D721Med (cell line): ENCODE measurements around the gene SPATA16.
"Not testable (repeated sequence)": the region's sequence is repeated elsewhere in the genome, so short reads cannot be mapped to it uniquely, and the experiment has no call there.

Experiments
- DNase-seq: peaks from one replicate; pipeline ENCODE4 v3.0.0; 2011; ENCODE audit warnings: low spot score; ENCODE audit not compliant: insufficient read length
- FAIRE-seq: peaks from 2 replicates; lab custom pipeline; 2011; peaks lifted over from hg19 to GRCh38; lab: Jason Lieb, UNC
- TF ChIP-seq, protein P1 (sequence below): IDR thresholded peaks from 2 replicates; pipeline ENCODE4 v1.5.1; 2012; ENCODE audit warnings: mild to moderate bottlenecking, control low read depth; ENCODE audit not compliant: insufficient read depth; ENCODE audit errors: missing control alignments

SPATA16 gene

DNA sequence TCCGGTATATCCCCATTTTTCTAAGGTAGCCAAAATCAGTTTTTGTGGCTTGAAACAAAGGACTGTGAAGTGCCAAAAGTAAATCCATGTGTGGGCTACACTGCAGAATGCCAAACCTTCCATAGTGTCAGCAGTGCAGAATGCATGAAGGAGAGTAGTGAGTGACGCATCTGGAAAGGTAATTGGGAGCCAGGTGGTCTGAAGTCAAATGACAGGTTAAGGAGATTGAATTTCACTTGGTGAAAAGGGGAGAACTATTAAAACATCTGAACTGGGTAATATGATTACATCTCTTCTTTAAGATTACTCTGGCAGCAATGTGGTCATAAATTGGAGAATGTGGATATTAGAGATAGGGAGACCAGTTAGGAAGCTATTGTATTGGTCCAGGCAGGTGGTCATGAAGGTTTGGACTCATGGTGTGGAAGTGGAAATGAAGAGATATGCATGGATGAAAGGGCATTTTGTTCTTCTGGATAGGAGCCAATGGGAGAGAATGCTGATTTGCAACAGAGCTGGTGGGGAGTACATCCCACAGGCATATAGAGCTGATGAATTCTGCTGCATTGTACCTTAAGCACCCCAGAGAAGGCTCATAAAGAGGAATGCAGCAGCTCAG is 272.3 kb downstream of the SPATA16 start:
- DNase-seq, result no peak
- no peak for FAIRE-seq
- TF ChIP-seq, protein P1, sequence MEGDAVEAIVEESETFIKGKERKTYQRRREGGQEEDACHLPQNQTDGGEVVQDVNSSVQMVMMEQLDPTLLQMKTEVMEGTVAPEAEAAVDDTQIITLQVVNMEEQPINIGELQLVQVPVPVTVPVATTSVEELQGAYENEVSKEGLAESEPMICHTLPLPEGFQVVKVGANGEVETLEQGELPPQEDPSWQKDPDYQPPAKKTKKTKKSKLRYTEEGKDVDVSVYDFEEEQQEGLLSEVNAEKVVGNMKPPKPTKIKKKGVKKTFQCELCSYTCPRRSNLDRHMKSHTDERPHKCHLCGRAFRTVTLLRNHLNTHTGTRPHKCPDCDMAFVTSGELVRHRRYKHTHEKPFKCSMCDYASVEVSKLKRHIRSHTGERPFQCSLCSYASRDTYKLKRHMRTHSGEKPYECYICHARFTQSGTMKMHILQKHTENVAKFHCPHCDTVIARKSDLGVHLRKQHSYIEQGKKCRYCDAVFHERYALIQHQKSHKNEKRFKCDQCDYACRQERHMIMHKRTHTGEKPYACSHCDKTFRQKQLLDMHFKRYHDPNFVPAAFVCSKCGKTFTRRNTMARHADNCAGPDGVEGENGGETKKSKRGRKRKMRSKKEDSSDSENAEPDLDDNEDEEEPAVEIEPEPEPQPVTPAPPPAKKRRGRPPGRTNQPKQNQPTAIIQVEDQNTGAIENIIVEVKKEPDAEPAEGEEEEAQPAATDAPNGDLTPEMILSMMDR, result no peak

DNA sequence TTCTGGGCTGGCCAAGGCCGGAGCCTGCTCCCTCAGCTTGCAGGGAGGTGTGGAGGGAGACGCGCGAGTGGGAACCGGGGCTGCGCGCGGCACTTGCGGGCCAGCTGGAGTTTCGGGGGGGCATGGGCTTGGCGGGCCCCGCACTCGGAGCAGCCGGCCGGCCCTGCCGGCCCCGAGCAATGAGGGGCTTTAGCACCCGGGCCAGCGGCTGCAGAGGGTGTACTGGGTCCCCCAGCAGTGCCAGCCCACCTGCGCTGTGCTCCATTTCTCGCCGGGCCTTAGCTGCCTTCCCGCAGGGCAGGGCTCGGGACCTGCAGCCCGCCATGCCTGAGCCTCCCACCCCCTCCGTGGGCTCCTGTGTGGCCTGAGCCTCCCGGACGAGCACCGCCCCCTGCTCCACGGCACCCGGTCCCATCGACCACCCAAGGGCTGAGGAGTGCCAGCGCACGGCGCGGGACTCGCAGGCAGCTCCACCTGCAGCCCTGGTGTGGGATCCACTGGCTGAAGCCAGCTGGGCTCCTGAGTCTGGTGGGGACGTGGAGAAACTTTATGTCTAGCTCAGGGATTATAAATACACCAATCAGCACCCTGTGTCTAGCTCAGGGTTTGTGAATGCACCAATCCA is 274.2 kb downstream of the SPATA16 start:
- FAIRE-seq, DNase-seq: not testable (repeated sequence)

DNA sequence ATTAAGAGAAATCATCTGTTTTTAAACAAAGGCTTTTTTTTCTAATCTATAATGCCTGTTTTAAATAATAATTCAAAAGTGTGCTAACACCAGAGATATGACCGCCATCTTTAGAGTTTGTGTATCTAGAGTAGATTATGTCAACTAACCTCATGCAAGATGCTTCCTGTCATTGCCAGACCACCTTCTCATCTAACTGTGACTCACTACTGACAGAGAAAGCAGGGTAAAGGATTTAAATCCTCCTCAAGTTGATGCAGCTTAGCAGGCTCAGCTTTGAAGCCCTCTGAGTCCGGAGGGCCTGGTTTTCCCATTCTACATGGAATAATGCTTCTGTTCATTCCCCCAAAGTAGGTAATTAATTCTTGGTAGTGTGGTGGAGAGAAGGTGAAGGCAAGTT is 282.0 kb downstream of the SPATA16 start:
- TF ChIP-seq, protein P1, result no peak
- FAIRE-seq, result no peak

DNA sequence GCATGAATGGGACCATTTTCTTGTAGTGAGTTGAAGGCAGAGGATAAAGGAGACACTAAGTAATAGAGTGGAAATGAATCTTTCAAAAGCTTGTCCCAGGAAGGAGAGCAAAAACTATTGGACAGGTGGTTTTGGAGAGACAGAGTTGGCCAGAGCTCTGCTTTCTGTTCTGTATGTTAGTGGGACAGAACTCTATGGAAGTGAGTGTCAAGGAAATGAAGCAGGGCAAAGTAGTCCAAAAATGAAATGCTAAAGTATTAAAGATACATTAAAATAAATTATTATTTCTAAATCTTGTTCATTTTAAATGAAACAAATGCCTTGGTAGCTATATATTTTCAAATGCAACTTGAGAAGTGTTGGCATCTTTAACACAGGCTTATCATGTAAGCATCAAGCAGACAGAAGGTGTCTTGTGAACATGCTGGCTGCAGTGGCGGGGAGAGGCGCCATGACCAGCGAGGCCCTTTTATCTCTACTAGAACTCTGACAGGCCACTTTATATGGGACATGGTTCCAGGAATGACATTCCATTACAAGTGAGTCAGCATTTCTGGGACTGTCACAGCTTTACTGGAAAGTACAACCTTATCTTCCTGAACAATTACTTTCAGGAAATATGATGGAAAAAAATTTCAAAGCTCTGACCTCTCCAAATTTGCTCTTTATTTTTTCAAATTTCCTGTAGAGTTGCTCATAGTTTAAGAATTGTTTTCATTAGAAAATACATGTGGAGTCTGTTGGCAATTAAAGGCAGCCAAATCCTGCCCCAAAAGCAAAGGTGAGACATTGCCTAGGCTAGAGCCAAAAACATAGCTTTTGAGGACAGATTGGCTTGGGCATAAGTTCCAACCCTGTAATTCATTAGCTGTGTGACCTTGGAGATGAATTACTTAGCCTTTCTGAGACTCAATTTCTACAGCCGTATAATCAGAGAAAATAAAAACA is 284.0 kb downstream of the SPATA16 start:
- no peak for FAIRE-seq
- TF ChIP-seq, protein P1, result no peak
- no peak for DNase-seq

More for the DNA sequence above, 282.0 kb downstream of the SPATA16 start:
- DNase-seq, result no peak

DNA sequence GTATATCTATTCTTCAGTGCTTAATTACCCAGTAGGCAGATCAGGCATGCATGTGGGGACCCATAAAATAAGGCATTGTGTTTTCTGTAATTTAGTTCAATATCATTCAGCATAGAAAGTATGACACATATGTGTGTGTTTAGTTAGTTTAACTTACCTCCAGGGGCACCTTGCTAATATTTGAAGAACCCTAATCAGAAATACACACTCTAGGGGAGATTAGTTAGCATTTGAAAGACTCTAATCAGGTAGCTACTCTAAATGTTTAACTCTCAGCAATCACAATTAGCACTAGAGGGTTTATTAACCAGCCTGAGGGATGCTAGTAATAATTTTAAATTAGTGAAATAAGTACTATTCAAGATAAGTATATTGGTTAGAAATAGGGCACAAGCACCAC is 286.0 kb downstream of the SPATA16 start:
- no peak for DNase-seq
- TF ChIP-seq, protein P1, result no peak
- no peak for FAIRE-seq

DNA sequence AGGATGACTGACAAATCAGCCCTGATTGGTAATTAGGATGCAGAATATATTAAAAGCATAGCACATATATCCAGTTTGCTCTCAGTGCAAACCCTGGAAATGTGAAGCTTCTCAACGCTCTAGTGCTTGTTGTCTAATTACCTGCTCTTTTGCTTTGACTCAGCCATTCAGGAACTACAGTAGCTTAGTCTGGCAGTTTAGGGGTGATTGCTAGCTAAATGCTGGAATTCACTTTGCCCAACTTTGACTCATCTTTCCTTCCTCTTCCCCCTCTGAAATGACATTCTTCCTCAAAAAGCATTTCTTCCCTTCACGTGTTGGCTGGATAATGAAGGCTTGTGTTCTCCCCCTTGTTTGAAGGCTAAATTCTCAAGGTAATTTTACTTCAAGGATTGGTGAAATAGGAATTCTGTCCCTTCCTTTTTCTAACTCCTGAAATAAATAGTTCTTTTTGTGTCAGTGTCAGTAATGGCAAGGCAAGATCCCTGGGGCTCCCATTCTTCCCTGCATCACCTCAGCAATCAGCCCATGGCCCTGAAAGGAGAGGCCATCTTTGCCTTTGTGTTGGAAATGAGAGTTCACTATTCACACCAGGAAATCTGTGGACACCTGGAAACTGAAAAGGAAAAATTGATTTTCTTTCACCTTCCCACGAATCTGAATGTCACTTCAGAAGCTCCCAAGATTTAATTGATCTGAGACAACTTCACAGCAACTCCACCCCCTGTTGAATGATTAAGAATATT is 286.9 kb downstream of the SPATA16 start:
- TF ChIP-seq, protein P1, result no peak
- FAIRE-seq, result no peak
- no peak for DNase-seq

DNA sequence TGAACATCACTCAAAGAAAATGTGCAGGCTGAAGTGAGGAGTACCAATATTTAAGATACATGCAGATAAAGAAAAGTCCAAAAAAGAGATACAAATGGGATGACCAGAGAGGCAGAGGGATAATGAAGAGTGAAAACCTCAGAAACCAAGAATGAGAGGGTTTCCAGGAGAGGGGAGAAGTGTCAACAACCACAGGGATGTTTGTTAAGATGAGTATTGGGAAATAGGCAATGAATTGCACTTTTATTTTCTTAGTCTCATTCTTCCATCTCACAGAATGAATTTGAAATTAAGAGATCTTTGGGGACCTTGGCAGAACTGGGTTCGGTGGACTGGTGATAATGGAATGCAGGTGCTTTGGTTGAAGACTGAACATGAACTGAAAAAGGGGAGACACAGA is 288.0 kb downstream of the SPATA16 start:
- DNase-seq, result no peak
- TF ChIP-seq, protein P1, result no peak
- no peak for FAIRE-seq
